WTC11 (cell line): Measurements from ENCODE around the gene CNKSR3. TPM values are rescaled to one million over a fixed set of nuclear protein-coding genes. Genes with fewer than 3 reads are reported as not detected.

Experiments used
- ATAC-seq: fragments of 200-7000 bp; cut with Tn5 transposase; 2 replicates; pipeline ENCODE4 v1.10.0; 2021; ENCODE audit warnings: mild to moderate bottlenecking, moderate library complexity
- CTCF ChIA-PET: fragments of 300-600 bp; sonication (Branson Sonifier 250); formaldehyde crosslinking; loops from one replicate; lab custom pipeline; 2021; ENCODE audit warnings: antibody characterized with exemption; lab: Charles Lee
- POLR2A ChIA-PET: fragments of 350-600 bp; sonication (Branson Sonifier 250); formaldehyde crosslinking; loops from one replicate; lab custom pipeline; 2021; ENCODE audit warnings: antibody characterized with exemption; lab: Charles Lee
- DNase-seq: peaks from one replicate; pipeline ENCODE4 v3.0.0; 2021; ENCODE audit warnings: low spot score
- H3K27ac Mint-ChIP-seq: 2 replicates; pipeline ENCODE4 v1.8.0; 2021; ENCODE audit warnings: mixed read lengths
- H3K27me3 Mint-ChIP-seq: 2 replicates; pipeline ENCODE4 v1.8.0; 2021; ENCODE audit warnings: low read depth, mild to moderate bottlenecking, moderate library complexity, mixed read lengths
- H3K36me3 Mint-ChIP-seq: 2 replicates; pipeline ENCODE4 v1.8.0; 2021; ENCODE audit warnings: mixed read lengths
- H3K4me1 Mint-ChIP-seq: 2 replicates; pipeline ENCODE4 v1.8.0; 2022; ENCODE audit warnings: mixed read lengths
- H3K4me3 Mint-ChIP-seq: 2 replicates; pipeline ENCODE4 v1.8.0; 2021; ENCODE audit warnings: mild to moderate bottlenecking, moderate library complexity, mixed read lengths
- H3K9me3 Mint-ChIP-seq: 2 replicates; pipeline ENCODE4 v1.8.0; 2021; ENCODE audit warnings: mixed read lengths
- ARID4B ChIP-seq: sonication (generic); formaldehyde crosslinking; IDR thresholded peaks from 2 replicates; pipeline ENCODE4 v1.8.0; 2023; ENCODE audit warnings: missing genetic modification reagents, mild to moderate bottlenecking, borderline replicate concordance
- ATF6 ChIP-seq: sonication (generic); formaldehyde crosslinking; IDR thresholded peaks from 2 replicates; pipeline ENCODE4 v1.8.1; 2023; ENCODE audit warnings: mild to moderate bottlenecking, missing genetic modification reagents
- E2F1 ChIP-seq: sonication (generic); formaldehyde crosslinking; IDR thresholded peaks from 2 replicates; pipeline ENCODE4 v1.8.0; 2022; ENCODE audit warnings: mild to moderate bottlenecking, missing genetic modification reagents
- E2F5 ChIP-seq: sonication (generic); formaldehyde crosslinking; IDR thresholded peaks from 2 replicates; pipeline ENCODE4 v1.8.1; 2022; ENCODE audit warnings: mild to moderate bottlenecking, moderate library complexity, missing genetic modification reagents
- ETV6 ChIP-seq: sonication (generic); formaldehyde crosslinking; IDR thresholded peaks from 2 replicates; pipeline ENCODE4 v1.8.1; 2022; ENCODE audit warnings: mild to moderate bottlenecking, missing genetic modification reagents
- MXD4 ChIP-seq: fragments of 250-450 bp; sonication (Bioruptor Pico); IDR thresholded peaks from 2 replicates; pipeline ENCODE4 v1.8.0; 2021; ENCODE audit warnings: mild to moderate bottlenecking, moderate library complexity, borderline replicate concordance
- NFE2L1 ChIP-seq: sonication (generic); formaldehyde crosslinking; IDR thresholded peaks from 2 replicates; pipeline ENCODE4 v1.8.1; 2023; ENCODE audit warnings: missing genetic modification reagents
- TEAD4 ChIP-seq: sonication (generic); formaldehyde crosslinking; IDR thresholded peaks from 2 replicates; pipeline ENCODE4 v1.8.0; 2022; ENCODE audit warnings: mild to moderate bottlenecking, missing genetic modification reagents
- USF1 ChIP-seq: sonication (generic); formaldehyde crosslinking; IDR thresholded peaks from 2 replicates; pipeline ENCODE4 v1.8.0; 2022; ENCODE audit warnings: mild to moderate bottlenecking, missing genetic modification reagents
- ZMAT4 ChIP-seq: fragments of 250-450 bp; sonication (Bioruptor Pico); IDR thresholded peaks from 2 replicates; pipeline ENCODE4 v1.9.0; 2021; ENCODE audit warnings: mild to moderate bottlenecking
- ZNF281 ChIP-seq: sonication (generic); formaldehyde crosslinking; IDR thresholded peaks from 2 replicates; pipeline ENCODE4 v1.8.0; 2023; ENCODE audit warnings: mild to moderate bottlenecking, missing genetic modification reagents
- ZNF416 ChIP-seq: fragments of 250-450 bp; sonication (Bioruptor Pico); IDR thresholded peaks from 2 replicates; pipeline ENCODE4 v1.9.0; 2021; ENCODE audit warnings: mild to moderate bottlenecking, inconsistent platforms
- ZNF425 ChIP-seq: fragments of 250-450 bp; sonication (Bioruptor Pico); conservative IDR thresholded peaks from 2 replicates; pipeline ENCODE4 v1.9.0; 2021; ENCODE audit warnings: mild to moderate bottlenecking
- total RNA-seq: library from RNA; stranded (reverse); gene quantifications from 3 replicates; pipeline ENCODE4 v1.2.3, GENCODE V29; 2021

CNKSR3 gene
- total RNA-seq, 1 experiment from 2014 or later: 5.7 TPM

- DNase-seq (no peak), ATAC-seq (no peak)
- H3K27me3 Mint-ChIP-seq: no peaks in the 10 kb centered on the region
- peaks cover 16% of the 10 kb centered on the region for H3K4me1 Mint-ChIP-seq
- ChIA-PET POLR2A (no interaction called here), CTCF (no interaction called here)
- no peak overlapping the region for H3K4me3 Mint-ChIP-seq
- no peak overlapping the region for H3K27ac Mint-ChIP-seq
- no peaks in the 10 kb centered on the region for H3K36me3 Mint-ChIP-seq
- TF ChIP-seq ZNF416 (CRISPR knock-in tag) (no peak), MXD4 (CRISPR knock-in tag) (no peak), USF1 (CRISPR knock-in tag) (no peak), E2F5 (CRISPR knock-in tag) (no peak), ZNF281 (CRISPR knock-in tag) (no peak), ARID4B (CRISPR knock-in tag) (no peak), ZNF425 (CRISPR knock-in tag) (no peak), ETV6 (CRISPR knock-in tag) (no peak), ZMAT4 (no peak), NFE2L1 (no peak), ATF6 (no peak), E2F1 (CRISPR knock-in tag) (no peak), TEAD4 (CRISPR knock-in tag) (no peak)
- TF ChIP-seq, all 79 proteins: peak for 0
- peaks cover 14% of the 10 kb centered on the region for H3K9me3 Mint-ChIP-seq
Measured at GRCh38 chr6:154384191-154384590, 126.3 kb downstream of the CNKSR3 start.
